Gastrocnemius medialis (tissue), 4 donors: Measurements from ENCODE around the gene RAB11A. TPM values are rescaled to one million over a fixed set of nuclear protein-coding genes. Genes with fewer than 3 reads are reported as not detected.

Experiments
- ATAC-seq, 2 donors: fragments of 150-250 bp; one replicate each; pipeline ENCODE4 v1.9.1; 2016
- DNase-seq, 2 donors: peaks; one replicate each; pipeline ENCODE4 v3.0.0-alpha.2; 2019
- H3K27ac ChIP-seq, 4 donors: fragments of 200-600 bp; sonication (generic); 1 replicate in 1 of 4; 2 replicates in 3 of 4; pipeline ENCODE4 v1.5.1; 2016 to 2018; ENCODE audit warnings: mild to moderate bottlenecking in 2 of 4, moderate library complexity in 1 of 4
- H3K27me3 ChIP-seq, 3 donors: fragments of 200-600 bp; sonication (generic) in 2 of 3; 1 replicate in 1 of 3; 2 replicates in 2 of 3; pipeline versions ENCODE4 v1.5.1 to v1.6.0; 2016 to 2019; ENCODE audit warnings: mild to moderate bottlenecking in 1 of 3, moderate library complexity in 1 of 3
- H3K36me3 ChIP-seq, 2 donors: fragments of 200-600 bp; sonication (generic) in 1 of 2; one replicate each; pipeline ENCODE4 v1.5.1; 2017 to 2018
- H3K4me1 ChIP-seq, 2 donors: fragments of 200-600 bp; sonication (generic) in 1 of 2; one replicate each; pipeline ENCODE4 v1.5.1; 2016 to 2017; ENCODE audit warnings: mild to moderate bottlenecking in 2 of 2
- H3K4me3 ChIP-seq, 4 donors: fragments of 200-600 bp; sonication (generic) in 3 of 4; 1 replicate in 1 of 4; 2 replicates in 3 of 4; pipeline ENCODE4 v1.5.1; 2016 to 2019; ENCODE audit warnings: mild to moderate bottlenecking in 2 of 4
- H3K9me3 ChIP-seq, 3 donors: fragments of 200-600 bp; sonication (generic) in 2 of 3; 1 replicate in 1 of 3; 2 replicates in 2 of 3; pipeline ENCODE4 v1.5.1; 2016 to 2019
- POLR2A ChIP-seq, 2 donors: fragments of 450-650 bp; IDR thresholded peaks; one replicate each; pipeline ENCODE4 v1.6.1; 2017; ENCODE audit warnings: antibody characterized with exemption in 2 of 2, mild to moderate bottlenecking in 2 of 2, moderate library complexity in 2 of 2
- in situ Hi-C, 4 donors: fragments of 200-750 bp; cut with MboI; loops; one replicate each; pipeline versions ENCODE4 v1.15.0 to v1.8.0; 2017; ENCODE audit warnings: low sequenced_read_pairs in 4 of 4
- intact Hi-C: fragments of 100-400 bp; cut with DNase I; formaldehyde crosslinking; loops from one replicate; pipeline ENCODE4 v1.15.1; 2023; ENCODE audit warnings: low total_unique reads
- total RNA-seq, 4 donors: library from RNA; depleted of rRNA; stranded (reverse); fragments of >200 nt; gene quantifications; one replicate each; pipeline versions ENCODE4 v1.1.0 to v1.2.3, GENCODE V29; 2016
- TF ChIP-seq, protein P1 (sequence below), 5 experiments: fragments of 450-650 bp in 3 of 5; fragments of 200-600 bp in 2 of 5; sonication (generic) in 2 of 5; IDR thresholded peaks in 4 of 5; conservative IDR thresholded peaks in 1 of 5; 1 replicate in 4 of 5; 2 replicates in 1 of 5; pipeline ENCODE4 v1.5.1; 2016 to 2019; ENCODE audit warnings: antibody characterized with exemption in 5 of 5, mild to moderate bottlenecking in 3 of 5, moderate library complexity in 3 of 5

RAB11A gene
- total RNA-seq, 4 donors from 2014 or later = 93.0 to 207 (median 166) TPM

DNA sequence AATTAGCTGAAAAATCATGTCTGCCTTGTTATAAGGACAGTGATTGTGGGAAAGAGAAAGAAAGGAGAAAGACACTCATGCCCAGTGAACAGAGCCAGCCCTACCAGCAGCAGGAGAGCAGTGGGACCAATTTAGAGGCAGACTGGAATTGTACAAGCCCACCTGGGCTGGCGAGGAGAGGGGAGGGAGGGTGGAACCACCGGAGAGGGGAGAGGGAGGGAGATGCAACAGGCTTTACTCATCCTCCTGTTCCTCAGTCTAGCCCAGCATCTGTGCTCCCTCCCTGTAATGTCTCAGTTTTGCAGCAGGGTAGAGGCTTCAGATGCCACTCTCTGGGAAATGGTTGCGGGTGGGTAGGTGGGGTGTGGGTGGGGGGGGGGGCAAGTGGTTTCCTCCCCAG is 54.7 kb downstream of the RAB11A start:
- no peaks in the 10 kb centered on the region for H3K4me1 ChIP-seq
- no peaks in the 10 kb centered on the region for H3K27me3 ChIP-seq
- intact Hi-C loops (no loop called here), in situ Hi-C loops (no loop called here)
- no peak for ATAC-seq
- H3K4me3 ChIP-seq = no peak overlapping the region
- no peak for DNase-seq
- H3K27ac ChIP-seq = no peak overlapping the region
- no peaks in the 10 kb centered on the region for H3K36me3 ChIP-seq
- H3K9me3 ChIP-seq = no peaks in the 10 kb centered on the region
- TF ChIP-seq, protein P1, sequence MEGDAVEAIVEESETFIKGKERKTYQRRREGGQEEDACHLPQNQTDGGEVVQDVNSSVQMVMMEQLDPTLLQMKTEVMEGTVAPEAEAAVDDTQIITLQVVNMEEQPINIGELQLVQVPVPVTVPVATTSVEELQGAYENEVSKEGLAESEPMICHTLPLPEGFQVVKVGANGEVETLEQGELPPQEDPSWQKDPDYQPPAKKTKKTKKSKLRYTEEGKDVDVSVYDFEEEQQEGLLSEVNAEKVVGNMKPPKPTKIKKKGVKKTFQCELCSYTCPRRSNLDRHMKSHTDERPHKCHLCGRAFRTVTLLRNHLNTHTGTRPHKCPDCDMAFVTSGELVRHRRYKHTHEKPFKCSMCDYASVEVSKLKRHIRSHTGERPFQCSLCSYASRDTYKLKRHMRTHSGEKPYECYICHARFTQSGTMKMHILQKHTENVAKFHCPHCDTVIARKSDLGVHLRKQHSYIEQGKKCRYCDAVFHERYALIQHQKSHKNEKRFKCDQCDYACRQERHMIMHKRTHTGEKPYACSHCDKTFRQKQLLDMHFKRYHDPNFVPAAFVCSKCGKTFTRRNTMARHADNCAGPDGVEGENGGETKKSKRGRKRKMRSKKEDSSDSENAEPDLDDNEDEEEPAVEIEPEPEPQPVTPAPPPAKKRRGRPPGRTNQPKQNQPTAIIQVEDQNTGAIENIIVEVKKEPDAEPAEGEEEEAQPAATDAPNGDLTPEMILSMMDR (IDR thresholded peaks at IDR 0.05 in 4 of 5, conservative IDR thresholded peaks at IDR 0.05 in 1 of 5) = no peak
- TF ChIP-seq POLR2A (IDR thresholded peaks at IDR 0.05) = no peak

DNA sequence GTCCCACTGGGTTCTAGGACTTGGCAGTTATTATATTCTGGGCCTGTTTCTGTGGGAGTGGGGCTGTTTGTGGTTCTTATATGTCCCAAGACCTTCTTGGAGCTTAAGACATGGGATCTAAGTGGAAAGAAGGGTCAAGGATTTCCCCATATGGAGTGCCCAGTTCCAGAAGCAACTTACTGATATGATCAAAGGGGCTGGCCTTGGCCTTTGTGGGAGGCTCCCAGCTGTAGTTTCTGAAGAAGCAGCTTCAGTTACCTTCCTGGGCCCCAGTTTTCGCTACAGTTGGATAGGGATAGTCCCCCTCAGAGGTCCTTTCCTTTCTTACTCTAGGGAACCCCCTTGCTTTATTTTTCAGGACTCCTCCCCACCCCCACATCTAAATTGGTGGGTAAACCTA is 56.0 kb downstream of the RAB11A start:
- TF ChIP-seq, protein P1 (IDR thresholded peaks at IDR 0.05 in 4 of 5, conservative IDR thresholded peaks at IDR 0.05 in 1 of 5) = no peak
- Histone ChIP-seq H3K4me3 (no peak overlapping the region), H3K36me3 (no peaks in the 10 kb centered on the region), H3K27ac (no peak overlapping the region), H3K4me1 (no peaks in the 10 kb centered on the region), H3K27me3 (no peaks in the 10 kb centered on the region), H3K9me3 (no peaks in the 10 kb centered on the region)
- in situ Hi-C loops (no loop called here), intact Hi-C loops (no loop called here)
- DNase-seq (no peak), ATAC-seq (no peak)

GRCh38 chr15:65926459-65926858 is 57.2 kb downstream of the RAB11A start:
- Histone ChIP-seq H3K4me3 (no peak overlapping the region), H3K27ac (no peak overlapping the region), H3K4me1 (no peaks in the 10 kb centered on the region), H3K27me3 (no peaks in the 10 kb centered on the region), H3K36me3 (no peaks in the 10 kb centered on the region), H3K9me3 (no peaks in the 10 kb centered on the region)
- ATAC-seq (no peak), DNase-seq (no peak)
- in situ Hi-C loops = no loop called here
- TF ChIP-seq, protein P1 (IDR thresholded peaks at IDR 0.05 in 4 of 5, conservative IDR thresholded peaks at IDR 0.05 in 1 of 5) = no peak
- no peak for TF ChIP-seq POLR2A (IDR thresholded peaks at IDR 0.05)
- intact Hi-C loops = no loop called here

GRCh38 chr15:65926899-65927298 is 57.6 kb downstream of the RAB11A start:
- Histone ChIP-seq H3K9me3 (no peaks in the 10 kb centered on the region), H3K4me3 (no peak overlapping the region), H3K27ac (no peak overlapping the region), H3K27me3 (no peaks in the 10 kb centered on the region), H3K36me3 (no peaks in the 10 kb centered on the region), H3K4me1 (no peaks in the 10 kb centered on the region)
- in situ Hi-C loops (no loop called here), intact Hi-C loops (no loop called here)
- no peak for ATAC-seq
- DNase-seq = no peak
- TF ChIP-seq, protein P1 (IDR thresholded peaks at IDR 0.05 in 4 of 5, conservative IDR thresholded peaks at IDR 0.05 in 1 of 5) = no peak
- no peak for TF ChIP-seq POLR2A (IDR thresholded peaks at IDR 0.05)

GRCh38 chr15:65927545-65927944 is 58.3 kb downstream of the RAB11A start:
- H3K9me3 ChIP-seq = no peaks in the 10 kb centered on the region
- in situ Hi-C loops = no loop called here
- no peak overlapping the region for H3K4me3 ChIP-seq
- DNase-seq = no peak
- no peak for ATAC-seq
- H3K27ac ChIP-seq = no peak overlapping the region
- no peaks in the 10 kb centered on the region for H3K27me3 ChIP-seq
- intact Hi-C loops = no loop called here
- no peaks in the 10 kb centered on the region for H3K36me3 ChIP-seq
- TF ChIP-seq POLR2A (IDR thresholded peaks at IDR 0.05) = no peak
- TF ChIP-seq, protein P1 (IDR thresholded peaks at IDR 0.05 in 4 of 5, conservative IDR thresholded peaks at IDR 0.05 in 1 of 5) = no peak
- H3K4me1 ChIP-seq = no peaks in the 10 kb centered on the region
